ENCODE results near the gene RPL5. TPM values are rescaled to one million over a fixed set of nuclear protein-coding genes. Genes with fewer than 3 reads are reported as not detected.

Gene RPL5
- total and polyA plus RNA-seq, 9 of the 15 experiments (the other 6 are each of a cell fraction or from before 2014, with no cell fraction given) = 1,467 to 4,252 (median 2,454) TPM

DNA sequence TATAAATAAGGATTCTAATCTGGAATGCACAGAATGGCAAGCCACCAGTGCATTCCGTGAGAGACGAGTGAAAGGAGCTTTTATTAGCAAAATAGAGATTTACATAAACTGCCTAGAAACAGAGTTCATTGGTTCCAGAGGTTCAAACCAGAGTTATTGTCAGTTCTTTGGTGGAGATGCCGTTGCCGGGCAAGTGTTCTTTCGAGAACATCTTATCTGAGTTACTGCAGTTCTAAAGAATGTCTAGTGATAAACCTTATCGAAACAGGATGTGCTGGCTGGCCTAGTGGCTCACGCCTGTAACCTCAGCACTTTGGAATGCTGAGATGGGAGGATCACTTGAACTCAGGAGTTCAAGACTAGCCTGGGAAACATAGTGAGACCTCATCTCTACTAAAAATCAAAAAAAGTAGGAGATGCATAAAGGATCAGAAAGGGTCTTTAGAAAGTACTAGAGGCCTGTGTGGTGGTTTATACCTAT lies 27.1 kb upstream of the RPL5 start (continued):
- TF ChIP-seq FOXK1 (CRISPR knock-in tag; IDR thresholded peaks at IDR 0.05; ENCODE audit: borderline replicate concordance) (no peak), ZNF586 (CRISPR knock-in tag; conservative IDR thresholded peaks at IDR 0.05) (no peak), CEBPZ (IDR thresholded peaks at IDR 0.05; ENCODE audit: borderline replicate concordance, low read depth, low read length) (no peak), RB1 (IDR thresholded peaks at IDR 0.05; ENCODE audit: low read depth) (no peak), ZKSCAN1 (IDR thresholded peaks at IDR 0.05; ENCODE audit: low read depth, low read length) (no peak), FOXJ3 (CRISPR knock-in tag; IDR thresholded peaks at IDR 0.05) (no peak), ETV1 (tag; conservative IDR thresholded peaks at IDR 0.05; ENCODE audit: low read depth) (peak; percentile 87), ZNF146 (CRISPR knock-in tag; IDR thresholded peaks at IDR 0.05; ENCODE audit: unreplicated experiment) (no peak), ZNF699 (CRISPR knock-in tag; IDR thresholded peaks at IDR 0.05; ENCODE audit: insufficient replicate concordance) (no peak), BDP1 (IDR thresholded peaks at IDR 0.05; ENCODE audit: insufficient read depth, insufficient read length) (no peak), TCF7L2 (IDR thresholded peaks at IDR 0.05; ENCODE audit: low read depth, low read length) (no peak), CAMTA2 (CRISPR knock-in tag; conservative IDR thresholded peaks at IDR 0.05) (no peak), RBFOX2 (IDR thresholded peaks at IDR 0.05; ENCODE audit: low read depth, low read length) (no peak), ZFX (CRISPR knock-in tag; IDR thresholded peaks at IDR 0.05) (no peak), SMARCB1 (IDR thresholded peaks at IDR 0.05; ENCODE audit: insufficient read length, low read depth) (no peak), POLR2B (IDR thresholded peaks at IDR 0.05; ENCODE audit: low read depth, partially characterized antibody) (no peak), EP400 (IDR thresholded peaks at IDR 0.05) (no peak; the same call in 1 of the 2 replicates), ETV6 (IDR thresholded peaks at IDR 0.05; ENCODE audit: borderline replicate concordance in 1 of 2, low read depth in 2 of 2, low read length in 1 of 2) (no peak), ETV6 (CRISPR knock-in tag; IDR thresholded peaks at IDR 0.05; ENCODE audit: borderline replicate concordance) (no peak), TEAD4 (IDR thresholded peaks at IDR 0.05; ENCODE audit: low read length) (peak; percentile 98), TEAD4 (CRISPR knock-in tag; IDR thresholded peaks at IDR 0.05; ENCODE audit: borderline replicate concordance) (no peak)
- TF ChIP-seq, protein P1, sequence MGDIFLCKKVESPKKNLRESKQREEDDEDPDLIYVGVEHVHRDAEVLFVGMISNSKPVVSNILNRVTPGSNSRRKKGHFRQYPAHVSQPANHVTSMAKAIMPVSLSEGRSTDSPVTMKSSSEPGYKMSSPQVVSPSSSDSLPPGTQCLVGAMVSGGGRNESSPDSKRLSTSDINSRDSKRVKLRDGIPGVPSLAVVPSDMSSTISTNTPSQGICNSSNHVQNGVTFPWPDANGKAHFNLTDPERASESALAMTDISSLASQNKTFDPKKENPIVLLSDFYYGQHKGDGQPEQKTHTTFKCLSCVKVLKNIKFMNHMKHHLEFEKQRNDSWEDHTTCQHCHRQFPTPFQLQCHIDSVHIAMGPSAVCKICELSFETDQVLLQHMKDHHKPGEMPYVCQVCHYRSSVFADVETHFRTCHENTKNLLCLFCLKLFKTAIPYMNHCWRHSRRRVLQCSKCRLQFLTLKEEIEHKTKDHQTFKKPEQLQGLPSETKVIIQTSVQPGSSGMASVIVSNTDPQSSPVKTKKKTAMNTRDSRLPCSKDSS (IDR thresholded peaks at IDR 0.05; ENCODE audit: low read depth, partially characterized antibody) = no peak

All from K562 (cell line).